ENCODE data around the gene PPP1R12A.
"Not testable (repeated sequence)": the region's sequence is repeated elsewhere in the genome, so short reads cannot be mapped to it uniquely, and the experiment has no call there.

- not testable (repeated sequence) for TF ChIP-seq CTCF, POLR2A (IDR thresholded peaks at IDR 0.05)
These were observed 7.9 kb upstream of the PPP1R12A start for GRCh38 chr12:79942846-79943245.
